HG03103 (cell line): Measurements from ENCODE around the gene SLC9A9.

ENCODE experiments used
- ATAC-seq: cut with Tn5 transposase; IDR thresholded peaks from one replicate; pipeline ENCODE4 v1.9.1; 2021; ENCODE audit warnings: low read depth; ENCODE audit not compliant: unreplicated experiment

SLC9A9 gene

GRCh38 chr3:143348486-143349327 lies 499.6 kb downstream of the SLC9A9 start:
- ATAC-seq, result no peak

GRCh38 chr3:143344516-143345165 lies 503.6 kb downstream of the SLC9A9 start:
- ATAC-seq, result no peak

GRCh38 chr3:143343944-143344343 lies 504.3 kb downstream of the SLC9A9 start:
- no peak for ATAC-seq

- ATAC-seq, result no peak
These were observed 505.2 kb downstream of the SLC9A9 start for GRCh38 chr3:143343031-143343430.

- no peak for ATAC-seq
These were observed 508.8 kb downstream of the SLC9A9 start for GRCh38 chr3:143339451-143339850.

- ATAC-seq, result no peak
These were observed 510.9 kb downstream of the SLC9A9 start for GRCh38 chr3:143337387-143337786.

- no peak for ATAC-seq
These were observed 514.0 kb downstream of the SLC9A9 start for GRCh38 chr3:143334231-143334630.

- ATAC-seq, result no peak
These were observed 514.9 kb downstream of the SLC9A9 start for GRCh38 chr3:143333367-143333766.

- no peak for ATAC-seq
These were observed 516.2 kb downstream of the SLC9A9 start for GRCh38 chr3:143332026-143332425.

GRCh38 chr3:143331350-143331749 lies 516.9 kb downstream of the SLC9A9 start:
- no peak for ATAC-seq

GRCh38 chr3:143330296-143330868 lies 517.9 kb downstream of the SLC9A9 start:
- no peak for ATAC-seq

GRCh38 chr3:143329567-143330211 lies 518.6 kb downstream of the SLC9A9 start:
- no peak for ATAC-seq

GRCh38 chr3:143328451-143328850 lies 519.8 kb downstream of the SLC9A9 start:
- no peak for ATAC-seq

- ATAC-seq, result no peak
These were observed 521.1 kb downstream of the SLC9A9 start for GRCh38 chr3:143326983-143327778.

GRCh38 chr3:143321058-143321769 lies 527.1 kb downstream of the SLC9A9 start:
- no peak for ATAC-seq

GRCh38 chr3:143315766-143316165 lies 532.5 kb downstream of the SLC9A9 start:
- no peak for ATAC-seq

- ATAC-seq, result no peak
These were observed 533.8 kb downstream of the SLC9A9 start for GRCh38 chr3:143314251-143315093.

GRCh38 chr3:143313893-143314188 lies 534.4 kb downstream of the SLC9A9 start:
- no peak for ATAC-seq
